CD4-positive, alpha-beta T cell treated with Interleukin-17A for 1 hour (primary cell): ENCODE results near the gene FBLN1.
"Not testable (repeated sequence)": the region's sequence is repeated elsewhere in the genome, so short reads cannot be mapped to it uniquely, and the experiment has no call there.

Source experiments
- DNase-seq: peaks from one replicate; pipeline ENCODE4 v3.0.0-alpha.2; 2020

The FBLN1 gene

GRCh38 chr22:45502215-45503049 lies at the start of gene FBLN1:
Gene FBLN1 (plus strand): TSS chr22:45502883. CDS start chr22:45502986, 103 bp downstream.
- no peak for DNase-seq

GRCh38 chr22:45453764-45454163 lies 48.9 kb upstream of the FBLN1 start:
- no peak for DNase-seq

GRCh38 chr22:45454275-45454674 lies 48.4 kb upstream of the FBLN1 start:
- DNase-seq: no peak

- DNase-seq: no peak
Measured at GRCh38 chr22:45455212-45455611, 47.5 kb upstream of the FBLN1 start.

GRCh38 chr22:45455621-45456020 lies 47.1 kb upstream of the FBLN1 start:
- DNase-seq: no peak

- no peak for DNase-seq
Measured at GRCh38 chr22:45456811-45457210, 45.9 kb upstream of the FBLN1 start.

GRCh38 chr22:45458532-45458931 lies 44.2 kb upstream of the FBLN1 start:
- no peak for DNase-seq

GRCh38 chr22:45459235-45459634 lies 43.4 kb upstream of the FBLN1 start:
- no peak for DNase-seq

- no peak for DNase-seq
Measured at GRCh38 chr22:45460288-45461109, 42.2 kb upstream of the FBLN1 start.

GRCh38 chr22:45462034-45462655 lies 40.5 kb upstream of the FBLN1 start:
- DNase-seq: no peak

- DNase-seq: not testable (repeated sequence)
Measured at GRCh38 chr22:45463691-45464090, 39.0 kb upstream of the FBLN1 start.

GRCh38 chr22:45465633-45466032 lies 37.0 kb upstream of the FBLN1 start:
- no peak for DNase-seq

- no peak for DNase-seq
Measured at GRCh38 chr22:45468872-45469271, 33.8 kb upstream of the FBLN1 start.

- DNase-seq: no peak
Measured at GRCh38 chr22:45469281-45470073, 33.2 kb upstream of the FBLN1 start.

GRCh38 chr22:45470871-45471270 lies 31.8 kb upstream of the FBLN1 start:
- no peak for DNase-seq

GRCh38 chr22:45472426-45472825 lies 30.3 kb upstream of the FBLN1 start:
- no peak for DNase-seq

GRCh38 chr22:45473626-45474237 lies 29.0 kb upstream of the FBLN1 start:
- no peak for DNase-seq

GRCh38 chr22:45475063-45475747 lies 27.5 kb upstream of the FBLN1 start:
- DNase-seq: no peak

- DNase-seq: no peak
Measured at GRCh38 chr22:45475851-45476514, 26.7 kb upstream of the FBLN1 start.

- DNase-seq: no peak
Measured at GRCh38 chr22:45476814-45477213, 25.9 kb upstream of the FBLN1 start.
